A673 (cell line): ENCODE results near the gene MGAT4D. TPM values are rescaled to one million over a fixed set of nuclear protein-coding genes. Genes with fewer than 3 reads are reported as not detected.

Experiments used
- BruUV-seq: library from RNA; stranded (reverse); fragments of 400-500 nt; replicated peaks from 2 replicates; lab custom pipeline; 2021; lab: Mats Ljungman, UMichigan
- CTCF ChIA-PET: fragments of 300-600 bp; sonication (Branson Sonifier 250); formaldehyde crosslinking; loops from one replicate; lab custom pipeline; 2022; ENCODE audit warnings: antibody characterized with exemption; lab: Charles Lee
- POLR2A ChIA-PET: fragments of 300-600 bp; sonication (Branson Sonifier 250); formaldehyde crosslinking; loops from one replicate; lab custom pipeline; 2022; ENCODE audit warnings: antibody characterized with exemption; ENCODE audit not compliant: low non-redundant PET; lab: Charles Lee
- DNase-seq: peaks from one replicate; pipeline ENCODE4 v3.0.0-alpha.2; 2015; ENCODE audit warnings: low spot score
- H3K27ac ChIP-seq: fragments of 200-600 bp; sonication (generic); 2 replicates; pipeline ENCODE4 v1.5.1; 2016; ENCODE audit warnings: mixed run types, low read depth, mild to moderate bottlenecking, mixed read lengths, antibody characterized with exemption, low read length; ENCODE audit not compliant: poor library complexity, severe bottlenecking
- H3K27me3 ChIP-seq: fragments of 200-600 bp; sonication (generic); replicated peaks from 2 replicates; pipeline ENCODE4 v1.6.1; 2017; ENCODE audit warnings: mixed run types, low read depth, mild to moderate bottlenecking, mixed read lengths, antibody characterized with exemption, low read length; ENCODE audit not compliant: insufficient read depth, poor library complexity
- H3K36me3 ChIP-seq: fragments of 200-600 bp; sonication (generic); 2 replicates; pipeline ENCODE4 v1.6.1; 2016; ENCODE audit warnings: mixed run types, mild to moderate bottlenecking, mixed read lengths, antibody characterized with exemption, low read length; ENCODE audit not compliant: insufficient read depth, poor library complexity, severe bottlenecking
- H3K4me1 ChIP-seq: fragments of 200-600 bp; sonication (generic); 2 replicates; pipeline ENCODE4 v1.6.1; 2017; ENCODE audit warnings: mixed run types, mild to moderate bottlenecking, mixed read lengths, antibody characterized with exemption, low read length; ENCODE audit not compliant: insufficient read depth, poor library complexity, severe bottlenecking
- H3K4me3 ChIP-seq: fragments of 200-600 bp; sonication (generic); 2 replicates; pipeline ENCODE4 v1.5.1; 2016; ENCODE audit warnings: low read depth, mixed run types, mild to moderate bottlenecking, mixed read lengths, low read length; ENCODE audit not compliant: poor library complexity, severe bottlenecking
- H3K9me3 ChIP-seq: fragments of 200-600 bp; sonication (generic); 2 replicates; pipeline ENCODE4 v1.6.1; 2016; ENCODE audit warnings: mixed run types, low read depth, mild to moderate bottlenecking, mixed read lengths, antibody characterized with exemption, low read length; ENCODE audit not compliant: poor library complexity, severe bottlenecking
- CTCF ChIP-seq: fragments of 300-800, 200-600 bp; sonication (generic); conservative IDR thresholded peaks from 2 replicates; pipeline ENCODE4 v1.5.1; 2017; ENCODE audit warnings: low read depth, mild to moderate bottlenecking, antibody characterized with exemption, low read length, moderate library complexity, mixed read lengths
- EZH2 ChIP-seq: fragments of 200-600 bp; sonication (generic); IDR thresholded peaks from 2 replicates; pipeline ENCODE4 v1.6.1; 2017; ENCODE audit warnings: borderline replicate concordance, low read depth, mild to moderate bottlenecking, mixed read lengths, antibody characterized with exemption, low read length; ENCODE audit not compliant: poor library complexity, severe bottlenecking
- intact Hi-C: fragments of 100-400 bp; cut with micrococcal nuclease; formaldehyde crosslinking; loops from one replicate; pipeline ENCODE4 v1.10.0; 2022; ENCODE audit not compliant: unreplicated experiment
- total RNA-seq: library from RNA; stranded (reverse); gene quantifications from 2 replicates; pipeline ENCODE4 v1.2.3, GENCODE V29; 2021

MGAT4D gene
- total RNA-seq, 1 experiment from 2014 or later, result not detected

GRCh38 chr4:140469791-140470733 is 28.0 kb downstream of the MGAT4D start:
- DNase-seq, result no peak

GRCh38 chr4:140466146-140466545 is 31.9 kb downstream of the MGAT4D start:
- ChIA-PET POLR2A (no interaction called here), CTCF (no interaction called here)
- BruUV-seq, result no TSS peak
- no peak for TF ChIP-seq CTCF
- no peak for TF ChIP-seq EZH2
- Histone ChIP-seq H3K9me3 (no peaks in the 10 kb centered on the region), H3K4me1 (no peaks in the 10 kb centered on the region), H3K27me3 (no peaks in the 10 kb centered on the region), H3K4me3 (no peak overlapping the region), H3K36me3 (no peaks in the 10 kb centered on the region), H3K27ac (no peak overlapping the region)
- DNase-seq, result no peak
- intact Hi-C loops, result no loop called here

More at GRCh38 chr4:140469791-140470733, 28.0 kb downstream of the MGAT4D start:
- peaks cover 14% of the 10 kb centered on the region for H3K4me1 ChIP-seq
- no peak for TF ChIP-seq CTCF
- no peak for TF ChIP-seq EZH2
- POLR2A ChIA-PET, result no interaction called here
- no peaks in the 10 kb centered on the region for H3K36me3 ChIP-seq
- H3K4me3 ChIP-seq, result no peak overlapping the region
- CTCF ChIA-PET, result no interaction called here
- H3K27ac ChIP-seq, result no peak overlapping the region
- no peaks in the 10 kb centered on the region for H3K27me3 ChIP-seq
- intact Hi-C loops, result no loop called here
- H3K9me3 ChIP-seq, result no peaks in the 10 kb centered on the region
- no TSS peak for BruUV-seq

GRCh38 chr4:140463614-140464013 is 34.5 kb downstream of the MGAT4D start:
- ChIA-PET CTCF (no interaction called here), POLR2A (no interaction called here)
- no peak for TF ChIP-seq CTCF
- no peak for TF ChIP-seq EZH2
- no TSS peak for BruUV-seq
- no peak for DNase-seq
- Histone ChIP-seq H3K9me3 (no peaks in the 10 kb centered on the region), H3K27ac (no peak overlapping the region), H3K4me3 (no peak overlapping the region), H3K27me3 (no peaks in the 10 kb centered on the region), H3K36me3 (no peaks in the 10 kb centered on the region), H3K4me1 (no peaks in the 10 kb centered on the region)
- intact Hi-C loops, result no loop called here
